Neuronal stem cell (in vitro differentiated cells): ENCODE measurements around the gene SFT2D1. TPM values are rescaled to one million over a fixed set of nuclear protein-coding genes. Genes with fewer than 3 reads are reported as not detected.

Experiments used
- DNase-seq: peaks from one replicate; pipeline ENCODE4 v3.0.0-alpha.2; 2013; ENCODE audit warnings: low spot score
- H2AFZ ChIP-seq: one replicate; pipeline ENCODE4 v1.6.1; 2013; ENCODE audit warnings: mild to moderate bottlenecking, low read length, inconsistent platforms
- H2AK5ac ChIP-seq: 2 replicates; pipeline ENCODE4 v1.6.1; 2013; ENCODE audit warnings: low read depth, mild to moderate bottlenecking, inconsistent platforms, low read length, moderate library complexity, mixed read lengths
- H2BK120ac ChIP-seq: 2 replicates; pipeline ENCODE4 v1.6.1; 2013; ENCODE audit warnings: low read depth, mild to moderate bottlenecking, inconsistent platforms, low read length, moderate library complexity, mixed read lengths
- H2BK12ac ChIP-seq: one replicate; pipeline ENCODE4 v1.6.1; 2013; ENCODE audit warnings: low read length, inconsistent platforms
- H2BK15ac ChIP-seq: 2 replicates; pipeline ENCODE4 v1.6.1; 2013; ENCODE audit warnings: mild to moderate bottlenecking, low read length, inconsistent platforms, mixed read lengths
- H2BK5ac ChIP-seq: one replicate; pipeline ENCODE4 v1.6.1; 2013; ENCODE audit warnings: inconsistent platforms, mild to moderate bottlenecking, low read length, moderate library complexity
- H3K14ac ChIP-seq: one replicate; pipeline ENCODE4 v1.6.1; 2013; ENCODE audit warnings: low read length, inconsistent platforms
- H3K18ac ChIP-seq: 2 replicates; pipeline ENCODE4 v1.6.1; 2013; ENCODE audit warnings: low read length, inconsistent platforms
- H3K23ac ChIP-seq: 2 replicates; pipeline ENCODE4 v1.6.1; 2013; ENCODE audit warnings: low read depth, mild to moderate bottlenecking, mixed read lengths, low read length, inconsistent platforms; ENCODE audit not compliant: poor library complexity
- H3K27ac ChIP-seq: replicated peaks from 3 replicates; pipeline ENCODE4 v1.5.1; 2013; ENCODE audit warnings: low read length, inconsistent platforms
- H3K27me3 ChIP-seq, 3 experiments: 2 replicates each; pipeline ENCODE4 v1.6.1; 2013; ENCODE audit warnings: low read length in 3 of 3, mild to moderate bottlenecking in 2 of 3, inconsistent platforms in 1 of 3, low read depth in 1 of 3, mixed read lengths in 1 of 3, moderate library complexity in 1 of 3; ENCODE audit not compliant: control insufficient read depth in 3 of 3, insufficient read depth in 3 of 3
- H3K36me3 ChIP-seq, 2 donors: replicated peaks in 1 of 2; 2 replicates each; pipeline ENCODE4 v1.6.1; 2013; ENCODE audit warnings: low read length in 2 of 2; ENCODE audit not compliant: control insufficient read depth in 2 of 2, insufficient read depth in 2 of 2
- H3K4ac ChIP-seq: 2 replicates; pipeline ENCODE4 v1.6.1; 2013; ENCODE audit warnings: inconsistent platforms, mild to moderate bottlenecking, low read length, moderate library complexity
- H3K4me1 ChIP-seq, 2 donors: 1 replicate in 1 of 2; 2 replicates in 1 of 2; pipeline ENCODE4 v1.6.1; 2013; ENCODE audit warnings: low read length in 2 of 2, low read depth in 1 of 2; ENCODE audit not compliant: control insufficient read depth in 2 of 2, insufficient read depth in 1 of 2
- H3K4me2 ChIP-seq: one replicate; pipeline ENCODE4 v1.6.1; 2013; ENCODE audit warnings: mild to moderate bottlenecking, low read length, inconsistent platforms; ENCODE audit not compliant: insufficient read depth, poor library complexity, severe bottlenecking
- H3K4me3 ChIP-seq, 2 donors: 2 replicates each; pipeline ENCODE4 v1.5.1; 2013; ENCODE audit warnings: low read length in 2 of 2, mild to moderate bottlenecking in 2 of 2, inconsistent platforms in 1 of 2, moderate library complexity in 1 of 2
- H3K79me1 ChIP-seq: one replicate; pipeline ENCODE4 v1.6.1; 2013; ENCODE audit warnings: low read depth, mild to moderate bottlenecking, inconsistent platforms, low read length, moderate library complexity
- H3K9ac ChIP-seq: one replicate; pipeline ENCODE4 v1.6.1; 2013; ENCODE audit warnings: mild to moderate bottlenecking, low read depth, low read length, inconsistent platforms; ENCODE audit not compliant: poor library complexity
- H3K9me3 ChIP-seq, 2 donors: replicated peaks in 1 of 2; 2 replicates each; pipeline versions ENCODE3 to v1.6.1; 2013; ENCODE audit warnings: low read length in 2 of 2, mild to moderate bottlenecking in 2 of 2, inconsistent platforms in 1 of 2, low read depth in 1 of 2, mixed read lengths in 1 of 2, moderate library complexity in 1 of 2; ENCODE audit not compliant: control insufficient read depth in 2 of 2, insufficient read depth in 1 of 2
- H4K8ac ChIP-seq: one replicate; pipeline ENCODE4 v1.6.1; 2013; ENCODE audit warnings: low read depth, mild to moderate bottlenecking, inconsistent platforms, low read length, moderate library complexity
- H4K91ac ChIP-seq: one replicate; pipeline ENCODE4 v1.6.1; 2013; ENCODE audit warnings: low read length, low read depth, mild to moderate bottlenecking, inconsistent platforms; ENCODE audit not compliant: poor library complexity
- WGBS, 2 donors: extraction: QIAGEN DNeasy Blood & Tissue Kit; methylation state at CpG; one replicate each; pipeline ENCODE4 v1.1.7; 2013; ENCODE audit warnings: missing lambda C conversion rate in 2 of 2, mixed read lengths in 1 of 2; ENCODE audit not compliant: insufficient read length in 2 of 2, insufficient replicate concordance in 1 of 2; ENCODE audit errors: extremely low coverage in 2 of 2; 5-methylcytosine and 5-hydroxymethylcytosine counted together
- polyA plus RNA-seq, 2 experiments: library from polyadenylated mRNA; stranded (reverse); fragments of 200-250 nt; gene quantifications; one replicate each; pipeline ENCODE4 v1.2.3, GENCODE V29; 2013

SFT2D1 gene
- 48.2 TPM for polyA plus RNA-seq (2013, experiment 1 of 2)
- 48.4 TPM for polyA plus RNA-seq (2013, experiment 2 of 2)

- no CpG with 5 or more reads among the region's 73 CpGs for WGBS, 2 donors
- no peak within 1 kb of the TSS for H2BK5ac ChIP-seq
- H3K4me2 ChIP-seq: peak within 1 kb of the TSS; percentile 83
- H3K18ac ChIP-seq: peak within 1 kb of the TSS; percentile 98
- peaks cover 3 to 9% of the 10 kb centered on the region in 2 donors for H3K4me1 ChIP-seq
- H2BK12ac ChIP-seq: peak within 1 kb of the TSS; percentile 63
- peak within 1 kb of the TSS; percentile 95 for H3K23ac ChIP-seq
- no peak within 1 kb of the TSS for H2BK120ac ChIP-seq
- H3K4me3 ChIP-seq: peak within 1 kb of the TSS; percentile 73 to 100
- peak within 1 kb of the TSS; percentile 46 for H3K27ac ChIP-seq
- peak within 1 kb of the TSS; percentile 93 for H2AFZ ChIP-seq
- DNase-seq: peak; percentile 68
- peak within 1 kb of the TSS; percentile 51 for H2AK5ac ChIP-seq
- H3K27me3 ChIP-seq: no peaks in the 10 kb centered on the region
- peaks cover 2 to 27% of the 10 kb centered on the region in 2 donors for H3K36me3 ChIP-seq
- no peak within 1 kb of the TSS for H4K91ac ChIP-seq
- H3K4ac ChIP-seq: peak within 1 kb of the TSS; percentile 81
- H3K9me3 ChIP-seq: no peaks in the 10 kb centered on the region
- no peak within 1 kb of the TSS for H2BK15ac ChIP-seq
- H3K79me1 ChIP-seq: peaks cover 1% of the 10 kb centered on the region
- H4K8ac ChIP-seq: no peak within 1 kb of the TSS
- H3K9ac ChIP-seq: peak within 1 kb of the TSS; percentile 99
- peak within 1 kb of the TSS; percentile 97 for H3K14ac ChIP-seq
Observed at GRCh38 chr6:166342349-166343149, at the start of gene SFT2D1. Gene SFT2D1 (minus strand): TSS chr6:166342545. CDS start chr6:166342481, 64 bp downstream.

DNA sequence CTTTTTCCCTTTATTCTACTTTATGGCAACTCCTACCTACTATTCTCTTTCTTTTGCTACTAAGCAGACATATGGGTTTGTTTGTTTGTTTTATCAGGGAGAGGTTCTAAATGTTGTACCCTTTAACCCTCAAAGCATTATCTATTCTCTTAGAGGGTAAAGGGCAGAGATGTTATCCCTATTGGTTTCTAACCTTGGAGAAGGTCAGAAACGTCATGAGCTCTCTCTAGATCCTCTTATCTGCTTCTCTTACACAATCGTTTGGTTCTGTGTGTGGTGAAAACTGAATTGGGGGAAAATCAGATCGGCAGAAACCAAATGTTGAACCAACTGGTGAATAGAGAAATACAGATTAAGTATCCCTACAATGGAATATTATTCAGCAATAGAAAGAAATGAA lies 46.8 kb upstream of the SFT2D1 start:
- no peak overlapping the region for H3K4me2 ChIP-seq
- H2BK120ac ChIP-seq: no peak overlapping the region
- no peak overlapping the region for H3K9ac ChIP-seq
- DNase-seq: no peak
- no peak overlapping the region for H2BK12ac ChIP-seq
- H3K4me1 ChIP-seq: no peaks in the 10 kb centered on the region
- no peak overlapping the region for H2AK5ac ChIP-seq
- WGBS, 2 donors: no CpG with 5 or more reads among the region's 3 CpGs
- H3K23ac ChIP-seq: no peak overlapping the region
- H4K91ac ChIP-seq: no peak overlapping the region
- H3K79me1 ChIP-seq: peaks cover 2% of the 10 kb centered on the region
- no peaks in the 10 kb centered on the region for H3K36me3 ChIP-seq
- no peak overlapping the region for H2BK15ac ChIP-seq
- H3K4ac ChIP-seq: no peak overlapping the region
- H4K8ac ChIP-seq: no peak overlapping the region
- no peak overlapping the region for H2BK5ac ChIP-seq
- H3K27me3 ChIP-seq: no peaks in the 10 kb centered on the region
- H3K18ac ChIP-seq: no peak overlapping the region
- no peaks in the 10 kb centered on the region for H3K9me3 ChIP-seq
- H3K27ac ChIP-seq: no peak overlapping the region
- no peak overlapping the region for H3K14ac ChIP-seq
- H3K4me3 ChIP-seq: no peak overlapping the region
- no peak overlapping the region for H2AFZ ChIP-seq

DNA sequence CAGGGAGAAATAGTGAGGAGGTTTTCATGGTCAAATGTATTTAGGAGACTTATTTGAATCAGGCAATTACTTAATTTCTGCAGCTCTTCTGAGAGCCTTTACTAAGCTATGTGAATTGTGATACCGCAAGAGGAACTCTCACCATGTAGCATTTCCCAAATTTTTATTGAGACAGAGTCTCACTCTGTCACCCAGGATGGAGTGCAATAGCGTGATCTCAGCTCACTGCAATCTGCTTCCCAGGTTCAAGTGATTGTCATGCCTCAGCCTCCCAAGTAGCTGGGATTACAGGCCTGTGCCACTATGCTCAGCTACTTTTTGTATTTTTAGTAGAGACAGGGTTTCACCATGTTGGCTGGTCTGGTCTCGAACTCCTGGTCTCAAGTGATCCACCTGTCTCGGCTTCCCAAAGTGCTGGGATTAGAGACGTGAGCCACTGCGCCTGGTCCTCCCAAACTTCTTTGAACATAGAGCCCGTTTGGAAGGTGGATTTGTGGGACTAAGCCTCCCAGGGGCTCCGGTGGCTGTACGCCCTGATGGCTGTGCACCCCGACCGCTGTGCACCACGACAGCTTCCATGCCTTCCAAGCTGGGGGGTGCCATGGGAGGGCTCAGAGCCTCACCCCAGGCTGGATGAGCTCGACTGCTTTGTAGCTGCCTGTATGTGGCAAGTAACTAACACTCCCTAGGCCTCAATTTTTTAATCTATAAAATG lies 46.1 kb upstream of the SFT2D1 start:
- DNase-seq: no peak
- H3K4me3 ChIP-seq: no peak overlapping the region
- H2BK5ac ChIP-seq: no peak overlapping the region
- no peak overlapping the region for H3K4me2 ChIP-seq
- no peak overlapping the region for H4K8ac ChIP-seq
- H3K23ac ChIP-seq: no peak overlapping the region
- WGBS, 2 donors: no CpG with 5 or more reads among the region's 13 CpGs
- H3K36me3 ChIP-seq: no peaks in the 10 kb centered on the region
- H3K27ac ChIP-seq: no peak overlapping the region
- H4K91ac ChIP-seq: no peak overlapping the region
- no peak overlapping the region for H2AK5ac ChIP-seq
- peaks cover 2% of the 10 kb centered on the region for H3K79me1 ChIP-seq
- H3K9me3 ChIP-seq: no peaks in the 10 kb centered on the region
- no peak overlapping the region for H3K9ac ChIP-seq
- no peak overlapping the region for H2AFZ ChIP-seq
- H3K14ac ChIP-seq: no peak overlapping the region
- no peaks in the 10 kb centered on the region for H3K4me1 ChIP-seq
- H3K18ac ChIP-seq: no peak overlapping the region
- H3K27me3 ChIP-seq: no peaks in the 10 kb centered on the region
- no peak overlapping the region for H3K4ac ChIP-seq
- H2BK15ac ChIP-seq: no peak overlapping the region
- H2BK120ac ChIP-seq: no peak overlapping the region
- peak overlapping the region; percentile 10 for H2BK12ac ChIP-seq

DNA sequence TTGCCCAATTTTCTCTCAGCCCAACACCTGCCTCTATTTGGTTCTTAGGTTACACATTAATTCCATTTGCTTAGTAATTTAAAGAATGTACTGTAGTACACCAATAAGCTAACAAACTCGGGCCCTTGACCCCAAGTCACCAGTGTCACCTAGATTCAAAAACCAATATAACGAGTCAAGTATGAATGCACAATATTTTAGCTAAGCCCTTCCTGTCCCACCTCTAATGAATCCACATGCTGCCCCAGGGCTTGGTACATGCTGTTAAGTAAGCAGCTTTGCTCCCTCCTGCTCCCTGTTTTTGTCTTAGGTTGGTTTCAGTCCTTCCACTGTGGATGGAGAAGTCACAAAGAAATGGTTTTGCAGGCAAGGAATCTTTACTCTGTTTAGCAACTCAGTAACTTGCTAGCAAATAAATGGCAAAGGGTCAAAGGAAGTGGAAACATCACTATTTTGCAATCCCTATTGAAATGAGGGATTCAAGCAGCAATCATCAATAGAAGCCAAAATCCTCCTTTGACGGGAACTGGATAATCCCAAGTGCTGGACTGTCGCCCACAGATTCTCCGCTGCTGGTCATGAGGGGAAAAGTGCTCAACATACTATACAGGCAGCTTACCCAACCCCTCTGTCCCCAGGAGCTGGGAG lies 45.4 kb upstream of the SFT2D1 start:
- Histone ChIP-seq H3K9me3 (no peaks in the 10 kb centered on the region), H3K14ac (no peak overlapping the region), H3K4me3 (no peak overlapping the region), H3K18ac (no peak overlapping the region), H4K91ac (no peak overlapping the region), H3K79me1 (peaks cover 2% of the 10 kb centered on the region), H2BK120ac (no peak overlapping the region), H2AFZ (no peak overlapping the region), H3K9ac (no peak overlapping the region), H2BK12ac (no peak overlapping the region), H3K27ac (no peak overlapping the region), H3K4me1 (no peaks in the 10 kb centered on the region), H2BK15ac (no peak overlapping the region), H2BK5ac (no peak overlapping the region), H3K4ac (no peak overlapping the region), H3K23ac (no peak overlapping the region), H3K36me3 (no peaks in the 10 kb centered on the region), H4K8ac (no peak overlapping the region), H3K4me2 (no peak overlapping the region), H2AK5ac (no peak overlapping the region), H3K27me3 (no peaks in the 10 kb centered on the region)
- WGBS, 2 donors: no CpG with 5 or more reads among the region's 5 CpGs
- DNase-seq: no peak
